ENCODE results near the gene TREM1.

DNA sequence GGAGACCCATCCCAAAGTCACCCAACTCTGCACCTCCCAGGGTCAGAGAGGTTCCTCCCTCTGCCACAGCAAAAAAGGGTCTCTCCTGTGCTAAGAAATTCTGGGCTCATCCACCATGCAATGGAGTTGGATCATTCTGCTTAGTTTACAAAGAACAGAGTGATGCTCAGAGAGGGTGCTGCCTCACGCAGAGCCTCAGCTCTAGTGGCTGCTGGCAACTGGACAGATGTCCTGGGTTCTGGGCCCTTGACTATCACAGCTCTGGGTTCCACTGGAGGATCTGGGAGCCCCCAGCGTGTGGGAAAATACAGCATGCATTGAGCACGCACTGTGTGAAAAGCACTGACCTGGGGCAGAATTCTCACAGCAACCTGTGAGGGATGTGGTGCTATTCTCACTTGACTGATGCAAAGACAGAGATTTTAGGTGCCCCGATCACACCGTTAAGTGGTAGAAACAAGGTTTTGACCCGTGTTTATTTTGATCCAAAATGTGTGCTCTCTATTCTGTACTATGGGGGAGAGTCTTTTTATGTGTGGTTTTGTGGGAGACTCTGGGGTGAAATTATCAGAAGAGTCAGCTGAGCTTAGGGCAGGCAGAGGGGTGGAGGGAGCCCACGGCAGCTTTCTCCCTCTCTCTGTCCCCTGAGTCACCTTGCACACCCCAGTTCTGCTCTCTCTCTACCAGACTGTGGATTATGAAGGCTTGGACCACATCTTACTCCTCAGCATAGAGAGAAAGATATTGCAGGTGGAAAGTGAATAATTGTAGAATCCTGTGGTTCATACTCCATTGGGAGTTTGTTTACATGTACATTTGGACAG lies 38.4 kb downstream of the TREM1 start:
- TF ChIP-seq, protein P1, sequence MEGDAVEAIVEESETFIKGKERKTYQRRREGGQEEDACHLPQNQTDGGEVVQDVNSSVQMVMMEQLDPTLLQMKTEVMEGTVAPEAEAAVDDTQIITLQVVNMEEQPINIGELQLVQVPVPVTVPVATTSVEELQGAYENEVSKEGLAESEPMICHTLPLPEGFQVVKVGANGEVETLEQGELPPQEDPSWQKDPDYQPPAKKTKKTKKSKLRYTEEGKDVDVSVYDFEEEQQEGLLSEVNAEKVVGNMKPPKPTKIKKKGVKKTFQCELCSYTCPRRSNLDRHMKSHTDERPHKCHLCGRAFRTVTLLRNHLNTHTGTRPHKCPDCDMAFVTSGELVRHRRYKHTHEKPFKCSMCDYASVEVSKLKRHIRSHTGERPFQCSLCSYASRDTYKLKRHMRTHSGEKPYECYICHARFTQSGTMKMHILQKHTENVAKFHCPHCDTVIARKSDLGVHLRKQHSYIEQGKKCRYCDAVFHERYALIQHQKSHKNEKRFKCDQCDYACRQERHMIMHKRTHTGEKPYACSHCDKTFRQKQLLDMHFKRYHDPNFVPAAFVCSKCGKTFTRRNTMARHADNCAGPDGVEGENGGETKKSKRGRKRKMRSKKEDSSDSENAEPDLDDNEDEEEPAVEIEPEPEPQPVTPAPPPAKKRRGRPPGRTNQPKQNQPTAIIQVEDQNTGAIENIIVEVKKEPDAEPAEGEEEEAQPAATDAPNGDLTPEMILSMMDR (IDR thresholded peaks at IDR 0.05): no peak
- no peak for TF ChIP-seq POLR2A (IDR thresholded peaks at IDR 0.05)
